Measurements from ENCODE around the gene MAD1L1.

GRCh38 chr7:1997537-1998076, 235.1 kb downstream of the MAD1L1 start:
- TF ChIP-seq CTCF (IDR thresholded peaks at IDR 0.05; ENCODE audit: extremely low read depth in 1 of 2, insufficient read depth in 1 of 2, low read depth in 1 of 2, low read length in 2 of 2) = no peak
- TF ChIP-seq POLR2A (IDR thresholded peaks at IDR 0.05; ENCODE audit: low read depth, low read length) = no peak
- no peak for TF ChIP-seq POLR2AphosphoS5 (IDR thresholded peaks at IDR 0.05; ENCODE audit: insufficient read depth, low read depth, low read length)
- TF ChIP-seq GATA2 (IDR thresholded peaks at IDR 0.05; ENCODE audit: insufficient read depth, insufficient read length, low read depth, low read length) = no peak
- no peak for TF ChIP-seq MAX (IDR thresholded peaks at IDR 0.05; ENCODE audit: insufficient read depth, insufficient read length)
